ENCODE measurements around the gene DENND4C.
"Not testable (repeated sequence)": the region's sequence is repeated elsewhere in the genome, so short reads cannot be mapped to it uniquely, and the experiment has no call there.

The DENND4C gene

DNA sequence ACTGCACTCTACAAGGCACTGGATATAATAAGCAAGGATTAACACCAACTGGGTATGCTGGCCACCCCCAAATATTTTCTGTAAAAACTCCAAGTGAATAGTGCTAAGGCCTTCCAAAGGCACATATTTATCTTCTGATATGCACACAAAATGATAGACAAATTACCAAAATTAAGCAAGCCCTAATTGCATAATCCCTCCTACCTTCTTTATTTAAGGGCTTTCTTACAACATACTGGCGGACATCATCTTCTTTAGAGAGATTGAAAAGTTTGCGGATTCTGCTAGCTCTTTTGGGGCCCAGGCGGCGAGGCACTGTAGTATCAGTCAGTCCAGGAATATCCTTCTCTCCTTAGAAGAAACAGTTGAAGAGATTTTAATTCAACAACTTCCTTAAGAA is 147.7 kb downstream of the DENND4C start:
- peak; percentile 2 for DNase-seq

DNA sequence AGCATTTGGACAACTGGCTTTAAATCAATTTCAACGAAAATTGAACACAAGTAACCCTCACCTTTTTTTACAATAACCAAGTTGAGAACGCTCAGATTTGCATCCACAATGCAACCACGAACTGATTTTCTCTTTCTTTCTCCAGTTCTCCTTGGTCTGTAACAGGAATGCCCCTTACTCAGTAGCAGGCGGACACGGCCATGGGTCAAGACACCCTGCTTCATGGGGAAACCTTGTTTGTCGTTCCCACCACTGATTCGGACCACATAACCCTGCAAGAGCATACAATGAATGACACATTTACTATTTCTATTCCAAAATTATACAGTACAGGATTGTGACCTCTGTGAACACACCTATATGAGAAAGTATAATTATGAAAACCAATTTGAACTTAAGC is 148.2 kb downstream of the DENND4C start:
- DNase-seq, result peak; percentile 5

DNA sequence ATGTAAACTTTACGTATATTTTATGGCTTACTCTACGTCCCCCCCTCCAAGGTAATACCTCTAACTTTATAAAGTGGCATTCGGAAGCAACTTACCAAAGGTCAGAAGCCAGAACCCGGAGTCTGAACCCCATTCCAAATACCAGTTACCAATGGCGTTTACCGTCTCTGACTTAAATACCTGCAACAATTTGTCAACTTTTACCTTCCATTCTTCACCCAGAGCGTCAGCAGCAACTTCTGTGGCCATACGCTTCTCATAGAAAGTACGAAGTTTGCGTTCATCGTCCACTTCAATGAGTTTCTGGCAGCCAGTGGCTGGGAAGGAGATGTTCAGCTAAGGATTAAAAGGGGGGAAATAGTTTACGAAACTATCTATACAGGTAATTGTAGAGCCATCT is 148.8 kb downstream of the DENND4C start:
- DNase-seq, result no peak

DNA sequence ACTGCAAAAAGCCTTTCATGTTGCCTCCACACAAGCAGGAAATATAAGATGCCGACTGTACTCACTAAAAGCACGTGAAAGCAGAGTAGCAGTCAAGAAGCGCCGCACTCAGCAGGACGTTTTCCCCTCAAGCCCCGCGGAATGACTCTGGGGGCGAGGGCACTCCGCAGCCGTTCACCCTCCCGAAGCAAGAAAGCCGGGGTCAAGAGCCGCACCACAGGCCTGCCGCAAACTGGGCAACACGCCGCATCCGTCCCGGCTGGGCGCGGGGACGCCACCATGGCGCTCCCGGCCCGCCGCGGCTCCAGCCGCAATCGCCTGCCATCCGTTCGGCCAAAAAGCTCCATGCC is 149.2 kb downstream of the DENND4C start:
- peak; percentile 60 for DNase-seq

DNA sequence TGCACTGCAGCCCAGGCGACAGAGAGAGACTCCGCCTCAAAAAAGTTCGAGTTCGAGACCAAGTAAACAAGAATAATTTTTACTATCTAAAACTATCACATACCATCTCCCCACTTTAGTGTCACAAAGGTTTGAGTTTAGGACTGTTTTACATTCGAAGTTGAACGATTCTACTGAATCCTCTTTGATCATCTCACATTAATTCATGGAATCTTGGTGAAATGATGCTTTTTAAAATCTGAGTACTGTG is 150.3 kb downstream of the DENND4C start:
- no peak for DNase-seq

DNA sequence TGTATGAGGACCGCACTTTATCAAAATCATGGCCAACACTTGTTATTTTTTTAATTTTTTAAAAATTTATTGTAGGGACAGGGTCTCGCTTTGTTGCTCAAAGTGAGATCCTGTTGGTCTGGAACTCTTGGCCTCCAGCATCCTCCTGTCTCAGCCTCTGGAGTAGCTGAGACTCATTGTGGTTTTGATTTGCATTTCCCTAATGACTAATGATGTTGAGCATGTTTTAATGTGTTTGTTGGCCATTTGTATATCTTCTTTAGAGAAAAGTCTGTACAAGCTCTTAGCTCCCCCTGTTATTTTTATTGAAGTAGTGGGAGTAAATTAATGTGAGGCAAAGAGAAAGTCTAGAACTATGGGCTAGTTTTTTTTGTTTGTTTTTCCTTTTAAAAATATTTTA is 151.2 kb downstream of the DENND4C start:
- no peak for DNase-seq

DNA sequence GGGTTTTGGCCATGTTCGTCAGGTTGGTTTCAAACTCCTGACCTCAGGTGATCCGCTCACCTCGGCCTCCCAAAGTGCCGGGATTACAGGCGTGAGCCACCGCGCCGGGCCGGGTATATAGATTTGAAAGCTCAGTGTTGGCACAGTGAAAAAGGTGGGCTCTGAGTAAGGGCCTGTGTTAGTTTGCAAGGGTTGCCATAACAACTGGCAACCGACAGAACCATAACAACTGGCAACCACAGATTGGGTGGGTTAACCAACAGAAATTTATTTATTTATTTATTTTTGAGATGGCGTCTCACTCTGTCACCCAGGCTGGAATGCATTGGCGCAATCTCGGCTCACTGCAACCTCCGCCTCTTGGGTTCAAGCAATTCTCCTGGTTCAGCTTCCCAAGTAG is 154.7 kb downstream of the DENND4C start:
- DNase-seq, result not testable (repeated sequence)

DNA sequence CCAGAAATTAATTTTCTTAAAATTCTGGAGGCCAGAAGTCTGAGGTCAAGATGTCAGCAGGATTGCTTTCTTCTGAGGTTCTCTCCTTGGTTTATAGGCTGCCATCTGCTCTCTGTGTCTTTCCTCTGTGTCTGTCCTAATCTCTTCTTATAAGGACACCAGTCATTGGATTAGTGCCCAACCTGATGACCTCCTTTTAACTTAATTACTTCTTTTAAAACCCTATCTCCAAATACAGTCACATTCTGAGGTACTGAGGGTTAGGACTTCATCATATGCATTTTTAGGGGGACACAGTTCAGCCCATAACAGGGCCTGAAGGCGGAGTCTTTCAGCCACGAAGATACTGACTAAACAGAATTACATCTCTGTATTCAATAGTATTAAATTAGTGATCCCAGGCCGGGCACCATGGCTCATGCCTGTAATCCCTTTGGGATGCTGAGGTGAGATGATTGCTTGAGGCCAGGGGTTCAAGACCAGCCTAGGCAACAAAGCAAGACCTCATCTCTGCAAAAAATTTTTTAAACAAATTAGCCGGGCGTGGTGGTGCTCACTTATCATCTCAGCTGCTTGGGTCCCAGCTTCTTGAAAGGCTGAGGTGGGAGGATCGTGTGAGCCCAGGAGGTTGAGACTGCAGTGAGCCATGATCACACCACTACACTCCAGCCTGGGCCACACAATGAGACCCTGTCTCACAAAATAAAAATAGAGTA is 155.5 kb downstream of the DENND4C start:
- no peak for DNase-seq

DNA sequence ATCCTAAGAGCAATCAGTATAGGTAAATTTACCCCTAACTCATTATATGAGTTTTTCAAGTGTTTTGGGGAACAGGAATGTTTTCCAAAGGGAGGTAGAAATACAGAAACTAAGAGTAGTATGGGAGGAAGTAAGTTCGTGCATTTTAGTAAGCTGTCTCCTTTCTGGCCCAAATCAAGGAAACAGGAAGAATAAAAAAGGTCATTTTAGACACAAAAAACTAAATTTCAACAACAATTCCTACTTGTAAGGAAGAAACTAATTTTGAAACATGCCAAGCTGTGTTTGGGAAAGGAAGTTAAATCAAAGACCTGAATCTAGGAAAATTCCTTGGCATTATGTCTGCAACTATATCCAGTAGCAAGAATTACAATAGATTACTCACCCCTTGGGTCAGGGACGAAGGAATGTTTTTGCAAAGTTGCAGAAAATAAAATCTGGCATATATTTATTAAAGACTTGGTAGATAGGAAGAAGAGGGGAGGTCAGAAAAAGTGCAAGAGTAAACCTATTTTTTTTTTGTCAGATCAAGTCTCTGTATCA is 156.1 kb downstream of the DENND4C start:
- DNase-seq, result no peak

DNA sequence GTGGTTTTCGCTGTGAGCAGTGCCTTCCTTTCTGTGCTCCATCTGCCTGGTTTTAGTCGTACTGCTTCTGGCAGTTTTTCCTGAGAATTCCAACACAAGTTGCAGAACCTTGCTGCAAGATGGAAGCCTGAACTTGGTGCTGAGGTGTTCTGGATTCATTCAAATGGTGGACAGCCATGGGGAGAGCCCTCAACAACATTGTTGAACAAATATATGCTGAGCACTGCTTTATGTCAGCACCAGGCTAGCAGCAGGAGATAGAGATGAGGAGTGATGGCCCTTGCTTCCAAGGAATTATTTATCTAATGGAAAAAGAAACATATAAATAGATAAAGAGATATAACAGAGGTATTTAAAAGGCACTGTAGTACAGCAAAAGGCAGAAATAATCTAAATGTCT is 156.8 kb downstream of the DENND4C start:
- no peak for DNase-seq

DNA sequence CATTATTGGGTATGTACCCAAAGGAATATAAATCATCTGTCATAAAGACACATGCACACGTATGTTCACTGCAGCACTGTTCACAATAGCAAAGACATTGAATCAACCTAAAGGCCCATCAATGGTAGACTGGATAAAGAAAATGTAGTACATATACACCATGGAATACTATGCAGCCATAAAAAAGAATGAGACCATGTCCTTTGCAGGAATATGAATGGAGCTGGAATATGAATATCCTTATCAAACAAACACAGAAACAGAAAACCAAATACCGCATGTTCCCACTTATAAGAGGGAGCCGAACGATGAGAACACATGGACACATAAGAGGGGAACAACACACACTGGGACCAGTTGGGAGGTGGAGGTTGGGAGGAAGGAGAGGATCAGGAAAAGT is 159.0 kb downstream of the DENND4C start:
- DNase-seq, result not testable (repeated sequence)

DNA sequence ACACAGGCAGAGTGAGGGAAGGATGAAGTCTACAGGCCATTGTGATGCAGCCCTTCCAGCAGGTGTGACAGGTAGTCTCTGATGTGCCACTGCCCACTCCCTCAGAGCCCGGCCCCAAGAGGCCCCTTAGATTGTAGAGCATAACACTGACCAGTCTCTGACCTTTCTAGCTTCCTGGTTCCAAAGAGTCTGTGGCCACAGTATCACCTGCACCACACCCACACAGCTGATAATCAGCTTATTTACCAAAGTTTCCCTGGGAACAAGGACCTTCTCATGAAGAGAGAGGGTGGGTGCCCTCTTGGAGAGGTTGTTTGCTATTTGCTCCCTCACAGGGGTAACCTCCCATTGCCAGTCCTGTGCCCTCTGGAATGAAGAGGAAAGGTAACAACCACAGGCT is 167.4 kb downstream of the DENND4C start:
- DNase-seq, result no peak

DNA sequence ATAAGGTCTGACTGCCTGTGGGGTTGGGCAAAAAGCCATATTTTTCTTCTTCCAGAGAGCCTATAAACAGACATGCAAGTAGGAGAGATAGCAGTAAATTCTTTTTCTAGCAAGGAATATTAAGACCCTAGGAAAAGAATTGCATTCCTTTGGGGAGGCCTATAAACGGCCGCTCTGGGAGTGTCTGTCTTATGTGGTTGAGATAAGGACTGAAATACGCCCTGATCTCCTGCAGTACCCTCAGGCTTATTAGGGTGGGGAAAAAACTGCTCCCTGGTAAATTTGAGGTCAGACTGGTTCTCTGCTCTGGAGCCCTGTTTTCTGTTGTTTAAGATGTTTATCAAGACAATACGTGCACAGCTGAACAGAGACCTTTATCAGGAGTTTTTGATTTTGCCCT is 172.7 kb downstream of the DENND4C start:
- DNase-seq, result not testable (repeated sequence)

DNA sequence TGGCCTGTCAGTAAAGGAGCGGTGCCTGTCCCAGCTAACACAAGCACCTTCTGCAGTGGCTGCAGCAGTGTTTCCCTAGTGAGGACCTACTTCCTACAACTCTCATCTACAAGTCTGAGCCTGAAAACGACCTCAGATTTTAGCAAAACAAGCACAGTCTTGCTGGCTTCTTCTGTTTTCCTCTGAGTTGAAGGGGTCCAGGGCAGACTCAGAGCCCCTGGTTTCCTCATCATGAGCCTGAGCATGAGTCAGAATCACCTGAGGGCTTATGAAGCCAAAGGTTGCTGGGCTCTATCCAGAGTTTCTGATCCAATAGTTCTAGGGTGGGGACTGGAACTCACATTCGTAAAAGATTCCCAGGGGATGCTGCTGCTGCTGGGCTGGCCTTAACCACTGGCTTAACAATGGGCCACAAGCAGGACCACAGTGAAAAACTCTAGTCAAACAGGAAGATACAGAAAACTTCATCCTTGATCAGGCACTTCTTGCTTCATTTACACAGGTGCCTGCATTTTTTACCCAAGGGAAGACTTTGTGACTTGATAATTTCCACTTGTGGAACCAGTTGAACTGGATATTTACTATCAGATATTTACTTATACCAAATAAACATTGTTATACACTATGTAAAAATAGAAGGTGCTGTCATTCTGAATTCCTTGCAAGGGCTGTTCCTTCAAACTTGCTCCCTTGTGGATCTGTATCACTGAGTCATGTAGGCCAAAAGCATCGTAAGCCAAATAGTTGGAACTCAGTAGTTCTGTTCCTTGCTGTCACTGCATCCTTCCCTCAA is 174.0 kb downstream of the DENND4C start:
- no peak for DNase-seq

DNA sequence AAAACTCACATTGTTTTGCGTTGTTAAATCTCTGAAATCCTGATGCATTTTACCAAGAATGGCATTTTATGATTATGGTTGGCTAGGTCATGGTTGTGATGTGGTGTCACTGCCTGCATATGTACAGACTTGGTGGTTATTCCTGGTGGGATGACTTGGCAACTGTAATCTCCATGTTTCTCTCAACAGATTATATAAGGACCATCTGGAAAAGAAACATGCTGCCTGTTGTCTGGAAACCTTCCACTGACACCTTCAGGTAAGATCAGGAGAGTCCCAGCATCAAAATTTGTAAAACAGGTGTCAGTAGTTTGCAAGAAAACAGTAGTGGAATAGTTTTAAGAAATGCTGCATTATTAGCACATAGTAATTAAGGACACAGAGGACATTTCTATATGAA is 175.3 kb downstream of the DENND4C start:
- no peak for DNase-seq

DNA sequence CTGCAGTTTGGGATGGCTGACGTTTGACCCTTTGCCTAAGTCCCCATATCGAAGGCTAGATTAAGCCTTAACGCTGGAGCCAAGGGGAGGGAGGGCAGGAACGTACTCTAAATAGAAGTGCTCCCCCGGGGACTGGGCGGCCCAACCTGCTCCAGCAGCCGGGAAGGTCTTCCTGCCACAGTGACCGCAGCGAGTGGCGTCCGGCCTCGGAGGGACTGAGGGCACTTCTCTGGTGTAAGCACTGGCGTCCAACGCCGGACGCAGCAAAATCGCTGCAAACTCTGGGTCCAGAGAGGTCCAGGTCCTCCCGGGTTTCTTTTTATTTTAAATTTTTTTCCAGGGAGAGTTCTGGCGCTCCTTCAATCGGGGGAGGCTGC is 177.8 kb downstream of the DENND4C start:
- no peak for DNase-seq

DNA sequence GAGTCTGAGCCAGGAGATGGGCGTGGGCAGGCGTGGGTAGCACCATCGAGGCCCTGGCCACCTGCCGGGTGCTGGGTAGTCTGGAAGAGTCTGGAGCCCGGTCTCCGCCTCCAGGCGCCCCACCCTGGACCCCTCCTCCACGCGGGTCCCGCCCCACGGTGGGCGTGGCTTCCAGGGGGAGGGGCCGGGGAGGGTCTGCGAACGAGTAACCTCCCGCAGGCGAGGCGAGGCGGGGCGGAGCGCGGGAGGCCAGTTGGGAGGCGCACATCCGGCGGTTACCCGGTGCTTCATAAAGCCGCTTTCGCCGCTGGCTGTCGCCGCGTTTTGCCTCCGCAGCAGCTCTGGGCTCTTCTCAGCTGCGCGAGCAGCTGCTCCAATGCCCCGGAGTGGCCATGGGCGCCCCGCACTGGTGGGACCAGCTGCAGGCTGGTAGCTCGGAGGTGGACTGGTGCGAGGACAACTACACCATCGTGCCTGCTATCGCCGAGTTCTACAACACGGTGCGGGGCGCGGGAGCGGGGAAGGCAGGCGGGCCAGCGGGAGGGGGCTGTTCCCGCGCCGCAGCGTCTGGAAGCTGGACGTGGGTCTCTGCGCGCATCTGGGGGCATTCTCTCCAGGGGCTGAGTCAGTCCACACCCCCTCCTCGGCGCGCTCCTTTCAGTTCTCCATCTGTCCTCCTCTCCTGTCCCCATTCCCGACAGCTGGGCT is 178.4 kb downstream of the DENND4C start, which contains the start of gene ACER2:
TSS of gene ACER2 (plus strand) at position 317 of the 708 bp plus-strand sequence. CDS start at position 393, 76 bp downstream.
- peak; percentile 96 for DNase-seq

DNA sequence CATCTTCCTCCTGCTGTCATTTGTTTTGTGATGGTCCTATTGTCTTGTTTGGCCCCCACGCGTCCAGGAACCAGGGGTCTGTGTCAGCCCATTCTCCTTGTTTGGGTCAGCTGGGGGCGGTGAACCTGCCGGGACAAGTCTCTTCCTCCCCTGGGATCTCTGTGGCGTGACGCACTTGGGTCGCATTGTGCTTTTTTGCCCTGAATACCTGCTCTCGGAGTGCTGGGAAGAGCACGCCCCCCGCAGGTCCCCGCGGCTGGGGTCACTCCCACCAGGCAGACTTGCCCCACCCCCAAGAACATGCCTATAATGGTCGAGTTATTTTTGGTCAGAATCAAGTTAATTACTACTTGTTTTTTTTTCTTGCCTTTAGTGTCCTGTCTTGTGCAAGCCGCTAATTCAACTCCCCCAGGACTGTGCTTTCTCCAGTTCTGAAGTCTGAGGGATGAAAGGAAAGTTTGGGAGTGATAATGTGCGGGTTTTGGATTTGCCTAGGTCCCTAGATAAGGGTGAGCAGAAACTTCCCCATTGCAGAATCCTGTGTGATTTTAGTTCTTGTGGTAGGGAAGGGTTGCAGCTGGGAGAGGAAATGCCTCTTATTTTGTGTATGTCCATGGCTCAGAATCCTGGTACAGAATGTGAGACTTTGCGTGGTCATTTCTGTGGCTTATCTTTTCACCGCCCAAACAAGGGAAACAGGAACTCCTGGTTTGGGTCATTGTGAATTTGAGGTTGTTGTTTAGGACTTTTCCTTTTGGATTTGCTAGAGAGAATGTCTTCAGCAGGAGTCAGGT is 179.1 kb downstream of the DENND4C start:
- DNase-seq, result peak; percentile 7

DNA sequence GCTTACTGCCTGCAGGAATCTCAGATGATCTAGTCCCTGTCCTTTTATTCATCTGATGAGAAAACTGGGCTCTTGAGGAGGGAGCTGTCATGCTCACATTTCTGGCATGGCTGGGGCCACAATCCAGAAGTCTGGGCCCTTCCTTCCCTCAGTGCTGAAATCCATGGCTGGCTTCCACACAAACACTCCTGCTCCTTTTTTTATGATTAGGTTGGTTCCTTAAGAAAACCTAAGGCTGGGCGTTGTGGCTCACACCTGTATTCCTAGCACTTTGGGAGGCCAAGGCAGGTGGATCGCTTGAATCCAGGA is 179.7 kb downstream of the DENND4C start:
- no peak for DNase-seq

DNA sequence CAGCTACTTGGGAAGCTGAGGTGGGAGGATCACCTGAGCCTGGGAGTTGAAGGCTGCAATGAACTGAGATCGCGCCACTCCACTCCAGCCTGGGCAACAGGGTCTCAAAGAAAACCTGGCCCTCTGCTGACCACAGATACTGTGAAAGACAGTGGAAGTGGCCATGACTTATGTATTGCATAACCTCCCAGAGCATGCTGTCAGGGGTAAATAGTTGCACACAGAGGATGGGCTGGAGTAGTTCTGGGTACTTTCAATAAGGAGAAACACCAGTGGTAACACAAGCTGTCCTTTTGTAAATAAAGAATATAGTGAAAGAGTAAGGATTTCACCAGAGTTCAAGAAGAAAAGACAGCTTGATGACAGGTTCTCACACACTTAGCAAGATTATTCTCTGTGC is 180.1 kb downstream of the DENND4C start:
- no peak for DNase-seq

DNA sequence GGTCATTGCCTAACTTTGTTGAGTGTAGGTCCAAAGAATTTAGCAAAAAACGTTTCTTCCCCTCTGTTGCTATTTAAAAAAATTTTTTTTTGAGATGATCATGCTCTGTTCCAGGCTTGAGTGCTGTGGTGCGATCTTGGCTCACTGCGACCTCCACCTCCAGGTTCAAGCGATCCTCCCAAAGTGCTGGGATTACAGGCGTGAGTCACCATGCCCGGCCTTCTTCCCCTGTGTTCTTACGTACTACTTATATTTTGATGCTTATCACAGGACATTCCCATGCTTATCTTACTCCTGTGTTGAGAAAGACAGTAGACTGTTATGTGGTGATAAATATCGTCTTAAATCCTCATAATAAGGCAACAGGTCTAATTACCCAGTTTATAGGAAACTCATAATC is 180.8 kb downstream of the DENND4C start:
- DNase-seq, result no peak

DNA sequence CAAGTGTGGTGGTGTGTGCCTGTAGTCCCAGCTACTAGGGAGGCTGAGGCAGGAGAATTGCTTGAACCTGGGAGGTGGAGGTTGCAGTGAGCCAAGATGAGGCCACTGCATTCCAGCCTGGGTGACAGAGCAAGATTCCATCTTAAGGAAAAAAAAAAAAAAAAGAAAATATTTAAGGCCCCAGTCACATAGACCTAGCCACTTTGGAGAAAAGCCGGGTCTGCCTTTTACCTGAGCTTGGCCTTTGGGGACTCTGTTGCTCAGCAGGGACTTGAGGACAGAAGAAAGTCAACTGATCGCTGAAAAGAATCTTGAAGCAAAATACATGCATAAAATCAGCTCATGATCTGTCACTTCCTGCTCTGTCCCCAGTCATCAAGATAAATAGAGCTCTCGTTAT is 183.0 kb downstream of the DENND4C start:
- DNase-seq, result not testable (repeated sequence)

DNA sequence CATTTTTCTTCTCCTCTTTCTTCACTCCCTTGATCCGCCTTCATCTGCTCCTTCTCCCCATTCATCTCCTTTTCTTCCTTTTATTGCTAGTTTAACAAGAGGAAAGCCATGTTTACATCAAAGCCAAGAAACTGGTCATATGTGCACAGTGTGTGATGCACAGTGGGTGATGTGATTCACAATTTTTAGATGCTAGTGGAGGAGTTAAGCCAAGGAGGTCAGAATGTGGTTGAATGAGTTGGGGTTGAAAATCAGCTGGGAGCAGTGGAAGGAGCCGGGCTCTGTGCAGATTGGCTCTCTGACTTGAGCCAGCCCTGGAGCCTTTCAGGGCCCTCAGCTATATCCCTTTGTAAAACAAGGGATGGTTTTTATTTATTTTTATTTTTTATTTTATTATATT is 185.7 kb downstream of the DENND4C start:
- no peak for DNase-seq

Measured in CD4-positive, alpha-beta T cell treated with Interleukin-17A for 1 hour (primary cell).